H1 (cell line): ENCODE results near the gene SFRP5. TPM values are rescaled to one million over a fixed set of nuclear protein-coding genes. Genes with fewer than 3 reads are reported as not detected.

ENCODE experiments used
- CTCF ChIA-PET: fragments of 300-600 bp; sonication (Branson Sonifier 250); formaldehyde crosslinking; loops from one replicate; lab custom pipeline; 2021; ENCODE audit not compliant: partially characterized antibody; lab: Charles Lee
- POLR2A ChIA-PET: fragments of 300-600 bp; sonication (Branson Sonifier 250); formaldehyde crosslinking; loops from one replicate; lab custom pipeline; 2021; ENCODE audit warnings: inconsistent platforms; ENCODE audit not compliant: partially characterized antibody; lab: Charles Lee
- DNase-seq, 2 experiments: peaks; one replicate each; pipeline versions ENCODE4 v3.0.0 to v3.0.0-alpha.2; 2010 to 2022; ENCODE audit warnings: low spot score in 2 of 2, low read depth in 1 of 2, mixed read lengths in 1 of 2
- FAIRE-seq: peaks from 2 replicates; lab custom pipeline; 2011; peaks lifted over from hg19 to GRCh38; lab: Jason Lieb, UNC
- H2AFZ ChIP-seq: 2 replicates; pipeline ENCODE4 v1.8.1; 2012; ENCODE audit warnings: low read length, inconsistent platforms
- H2AK5ac ChIP-seq: 2 replicates; pipeline ENCODE4 v1.6.1; 2013; ENCODE audit warnings: low read depth, low read length
- H2BK120ac ChIP-seq: replicated peaks from 2 replicates; pipeline ENCODE3; 2013; ENCODE audit warnings: low read depth, low read length, inconsistent platforms
- H2BK12ac ChIP-seq: 2 replicates; pipeline ENCODE4 v1.6.1; 2013; ENCODE audit warnings: low read depth, low read length
- H2BK15ac ChIP-seq: 2 replicates; pipeline ENCODE4 v1.6.1; 2013; ENCODE audit warnings: low read length
- H2BK20ac ChIP-seq: 2 replicates; pipeline ENCODE4 v1.6.1; 2013; ENCODE audit warnings: low read length
- H2BK5ac ChIP-seq: 2 replicates; pipeline ENCODE4 v1.6.1; 2013; ENCODE audit warnings: low read depth, low read length
- H3K14ac ChIP-seq: 2 replicates; pipeline ENCODE4 v1.6.1; 2013; ENCODE audit warnings: inconsistent platforms; ENCODE audit not compliant: insufficient read length
- H3K18ac ChIP-seq: 2 replicates; pipeline ENCODE4 v1.6.1; 2013; ENCODE audit warnings: low read length; ENCODE audit errors: extremely low read depth
- H3K23ac ChIP-seq: 2 replicates; pipeline ENCODE4 v1.6.1; 2013; ENCODE audit warnings: inconsistent platforms; ENCODE audit not compliant: insufficient read length
- H3K23me2 ChIP-seq: 2 replicates; pipeline ENCODE4 v1.6.1; 2013; ENCODE audit warnings: low read depth, low read length
- H3K27ac ChIP-seq: 2 replicates; pipeline ENCODE4 v1.6.1; 2011; ENCODE audit warnings: low read depth, low read length, inconsistent platforms
- H3K27me3 ChIP-seq, 4 experiments: replicated peaks in 1 of 4; 1 replicate in 1 of 4; 2 replicates in 3 of 4; pipeline versions ENCODE4 v1.6.1 to v1.8.1; 2011 to 2013; ENCODE audit warnings: low read length in 3 of 4, mild to moderate bottlenecking in 3 of 4, inconsistent platforms in 2 of 4, mixed read lengths in 2 of 4, moderate library complexity in 1 of 4; ENCODE audit not compliant: control insufficient read depth in 3 of 4, insufficient read depth in 3 of 4; ENCODE audit errors: extremely low read depth in 1 of 4
- H3K36me3 ChIP-seq, 4 experiments: 2 replicates each; pipeline versions ENCODE4 v1.6.1 to v1.8.1; 2011 to 2013; ENCODE audit warnings: mild to moderate bottlenecking in 4 of 4, low read length in 3 of 4, moderate library complexity in 2 of 4, control low read depth in 1 of 4, inconsistent platforms in 1 of 4; ENCODE audit not compliant: insufficient read depth in 4 of 4, control insufficient read depth in 2 of 4
- H3K4ac ChIP-seq: replicated peaks from 2 replicates; pipeline ENCODE3; 2013; ENCODE audit warnings: low read length, low read depth, mixed read lengths, inconsistent platforms; ENCODE audit not compliant: insufficient read length
- H3K4me1 ChIP-seq, 4 experiments: replicated peaks in 1 of 4; 1 replicate in 1 of 4; 2 replicates in 3 of 4; pipeline versions ENCODE4 v1.6.1 to v1.8.1; 2011 to 2013; ENCODE audit warnings: low read length in 3 of 4, inconsistent platforms in 2 of 4, mixed read lengths in 1 of 4; ENCODE audit not compliant: insufficient read depth in 4 of 4, control insufficient read depth in 3 of 4
- H3K4me2 ChIP-seq, 2 experiments: 2 replicates each; pipeline versions ENCODE4 v1.6.1 to v1.8.1; 2011 to 2013; ENCODE audit warnings: low read depth in 2 of 2, low read length in 2 of 2, control low read depth in 1 of 2, inconsistent platforms in 1 of 2, mild to moderate bottlenecking in 1 of 2; ENCODE audit not compliant: insufficient read depth in 1 of 2
- H3K4me3 ChIP-seq, 4 experiments: fragments of 200-600, 300-600 bp in 1 of 4; sonication (generic), shearing (Covaris generic), sonication (Bioruptor Twin) in 1 of 4; 2 replicates each; pipeline versions ENCODE4 v1.5.1 to v1.8.1; 2011 to 2016; ENCODE audit warnings: low read length in 4 of 4, low read depth in 3 of 4, control low read depth in 2 of 4, inconsistent platforms in 2 of 4, mild to moderate bottlenecking in 2 of 4, mixed read lengths in 1 of 4, moderate library complexity in 1 of 4; ENCODE audit not compliant: insufficient read depth in 2 of 4; ENCODE audit errors: extremely low read depth in 1 of 4
- H3K56ac ChIP-seq: replicated peaks from 2 replicates; pipeline ENCODE3; 2013; ENCODE audit warnings: low read depth, mild to moderate bottlenecking, mixed read lengths, low read length, inconsistent platforms; ENCODE audit not compliant: insufficient read length
- H3K79me1 ChIP-seq: 2 replicates; pipeline ENCODE4 v1.6.1; 2013; ENCODE audit warnings: low read depth, low read length, control low read depth
- H3K79me2 ChIP-seq, 2 experiments: 2 replicates each; pipeline versions ENCODE4 v1.6.1 to v1.8.1; 2012 to 2013; ENCODE audit warnings: low read length in 2 of 2, mild to moderate bottlenecking in 2 of 2, inconsistent platforms in 1 of 2; ENCODE audit not compliant: insufficient read depth in 2 of 2, control insufficient read depth in 1 of 2
- H3K9ac ChIP-seq, 4 experiments: replicated peaks in 1 of 4; 1 replicate in 1 of 4; 2 replicates in 3 of 4; pipeline versions ENCODE4 v1.6.1 to v1.8.1; 2011 to 2013; ENCODE audit warnings: low read depth in 3 of 4, low read length in 3 of 4, control low read depth in 2 of 4, mild to moderate bottlenecking in 2 of 4, moderate library complexity in 2 of 4, inconsistent platforms in 1 of 4; ENCODE audit errors: extremely low read depth in 1 of 4
- H3K9me3 ChIP-seq, 2 experiments: 2 replicates each; pipeline versions ENCODE4 v1.6.1 to v1.8.1; 2012 to 2013; ENCODE audit warnings: mild to moderate bottlenecking in 2 of 2, moderate library complexity in 2 of 2, control low read depth in 1 of 2, inconsistent platforms in 1 of 2, low read depth in 1 of 2, low read length in 1 of 2, mixed read lengths in 1 of 2; ENCODE audit not compliant: insufficient read depth in 2 of 2
- H4K20me1 ChIP-seq, 2 experiments: replicated peaks in 1 of 2; 2 replicates each; pipeline versions ENCODE3 to v1.8.1; 2011 to 2013; ENCODE audit warnings: inconsistent platforms in 2 of 2, low read length in 2 of 2, mild to moderate bottlenecking in 1 of 2; ENCODE audit not compliant: insufficient read depth in 2 of 2, control insufficient read depth in 1 of 2
- H4K5ac ChIP-seq: 2 replicates; pipeline ENCODE4 v1.6.1; 2013; ENCODE audit warnings: low read length, low read depth, mixed read lengths, inconsistent platforms; ENCODE audit not compliant: insufficient read length
- H4K8ac ChIP-seq: 2 replicates; pipeline ENCODE4 v1.8.0; 2013; ENCODE audit warnings: mild to moderate bottlenecking, moderate library complexity, low read length, inconsistent platforms; ENCODE audit not compliant: insufficient read depth; ENCODE audit errors: extremely low read depth
- H4K91ac ChIP-seq: replicated peaks from 2 replicates; pipeline ENCODE3; 2013; ENCODE audit warnings: low read length, mixed read lengths, inconsistent platforms; ENCODE audit not compliant: insufficient read length
- BRCA1 ChIP-seq: IDR thresholded peaks from 2 replicates; pipeline ENCODE4 v1.6.1; 2012; ENCODE audit warnings: low read depth, low read length, improper control_type of control experiment
- CBX5 ChIP-seq: fragments of 300-800, 300-1000 bp; sonication (generic); IDR thresholded peaks from 2 replicates; pipeline ENCODE4 v1.7.1; 2016; ENCODE audit warnings: antibody characterized with exemption, low read length, low read depth
- CHD1 ChIP-seq: IDR thresholded peaks from 2 replicates; pipeline ENCODE4 v1.6.1; 2012; ENCODE audit warnings: low read depth, low read length, improper control_type of control experiment
- KDM1A ChIP-seq: fragments of 200-600, 300-600 bp; sonication (generic); IDR thresholded peaks from 2 replicates; pipeline ENCODE4 v1.7.1; 2016; ENCODE audit warnings: mild to moderate bottlenecking, low read length, borderline replicate concordance
- POLR2A ChIP-seq, 2 experiments: IDR thresholded peaks; 1 replicate in 1 of 2; 2 replicates in 1 of 2; pipeline ENCODE4 v1.6.1; 2011; ENCODE audit warnings: low read depth in 2 of 2, low read length in 2 of 2, mild to moderate bottlenecking in 2 of 2; ENCODE audit errors: control extremely low read depth in 1 of 2
- POLR2AphosphoS5 ChIP-seq: IDR thresholded peaks from 2 replicates; pipeline ENCODE4 v1.6.1; 2011; ENCODE audit warnings: low read depth, low read length
- SIN3A ChIP-seq, 2 experiments: IDR thresholded peaks in 1 of 2; conservative IDR thresholded peaks in 1 of 2; 2 replicates each; pipeline ENCODE4 v1.6.1; 2011 to 2012; ENCODE audit warnings: low read length in 2 of 2, improper control_type of control experiment in 1 of 2, low read depth in 1 of 2, mild to moderate bottlenecking in 1 of 2
- SIRT6 ChIP-seq: IDR thresholded peaks from one replicate; pipeline ENCODE4 v1.7.1; 2012; ENCODE audit warnings: low read length, inconsistent platforms
- SIX5 ChIP-seq: IDR thresholded peaks from 2 replicates; pipeline ENCODE4 v1.6.1; 2011; ENCODE audit warnings: mild to moderate bottlenecking, low read depth, low read length
- TAF1 ChIP-seq: IDR thresholded peaks from 2 replicates; pipeline ENCODE4 v1.6.1; 2011; ENCODE audit warnings: mild to moderate bottlenecking, low read depth, low read length
- TEAD4 ChIP-seq: IDR thresholded peaks from 2 replicates; pipeline ENCODE4 v1.6.1; 2012; ENCODE audit warnings: low read depth, low read length, inconsistent platforms, mixed read lengths
- WGBS, 2 experiments: shearing (Covaris generic) in 1 of 2; methylation state at CpG; one replicate each; pipeline versions ENCODE4 v1.1.6 to v1.1.7; 2013 to 2015; ENCODE audit warnings: low lambda C conversion rate in 2 of 2, mixed read lengths in 2 of 2, inconsistent platforms in 1 of 2, low coverage in 1 of 2, missing lambda C conversion rate in 1 of 2; ENCODE audit not compliant: insufficient replicate concordance in 2 of 2, insufficient coverage in 1 of 2, insufficient read length in 1 of 2; ENCODE audit errors: extremely low coverage in 1 of 2, missing lambda C conversion rate in 1 of 2; 5-methylcytosine and 5-hydroxymethylcytosine counted together
- polyA plus RNA-seq, 7 experiments: library from polyadenylated mRNA; depleted of rRNA in 3 of 7; stranded (reverse) in 5 of 7; unstranded in 2 of 7; fragments of >200 nt in 5 of 7; fragments of 200-250 nt in 2 of 7; gene quantifications; 1 replicate in 5 of 7; 2 replicates in 1 of 7; 4 replicates in 1 of 7; pipeline versions ENCODE4 v1.2.1 to v1.2.3, GENCODE V29; 2011 to 2013; ENCODE audit warnings: missing spikeins in 2 of 7, mixed read lengths in 2 of 7
- total RNA-seq: library from RNA; stranded (reverse); fragmentation: NEBNext Ultra II Directional; extraction: Animal tissue kit (Norgen Biotek cat#: 25700); gene quantifications from 2 replicates; pipeline ENCODE4 v1.2.1, GENCODE V29; 2021
- TF ChIP-seq, protein P1 (sequence below): IDR thresholded peaks from 2 replicates; pipeline ENCODE4 v1.6.1; 2012; ENCODE audit warnings: inconsistent platforms
- TF ChIP-seq, protein P2 (sequence below): IDR thresholded peaks from 2 replicates; pipeline ENCODE4 v1.6.1; 2012; ENCODE audit warnings: low read length, inconsistent platforms

Gene SFRP5
- total and polyA plus RNA-seq, 2 of the 8 experiments (the other 6 are each of a cell fraction or from before 2014, with no cell fraction given), result 3.9 to 5.9 TPM

DNA sequence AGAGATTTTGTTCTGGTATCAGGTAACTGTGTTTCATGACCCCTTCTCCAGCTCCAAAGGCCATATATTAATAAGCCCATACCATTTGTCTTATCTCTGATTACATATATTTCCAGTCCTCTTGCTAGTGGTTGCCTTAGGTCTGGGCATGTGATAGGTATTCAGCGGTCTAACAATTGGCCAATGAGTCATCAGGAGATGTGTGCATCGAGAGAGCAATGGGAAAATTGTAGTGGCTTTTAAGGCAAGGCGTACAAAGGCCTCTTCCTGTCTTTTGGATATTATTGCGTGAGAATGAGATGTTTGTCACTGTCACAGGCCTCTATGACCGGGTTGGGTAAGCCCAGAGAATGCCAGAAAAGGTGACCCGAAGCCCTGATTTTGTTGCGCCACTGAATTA, 38.6 kb upstream of the SFRP5 start:
- FAIRE-seq (no peak), DNase-seq (no peak)
- Histone ChIP-seq H2AK5ac (no peak overlapping the region), H2BK20ac (no peak overlapping the region), H3K4me2 (no peak overlapping the region), H3K23ac (no peak overlapping the region), H2BK12ac (no peak overlapping the region), H4K5ac (no peak overlapping the region), H3K36me3 (no peaks in the 10 kb centered on the region), H4K20me1 (no peaks in the 10 kb centered on the region), H3K9me3 (no peaks in the 10 kb centered on the region), H3K27ac (no peak overlapping the region), H2BK120ac (no peak overlapping the region), H2AFZ (no peak overlapping the region), H3K4me3 (no peak overlapping the region), H3K27me3 (no peaks in the 10 kb centered on the region), H3K56ac (no peak overlapping the region), H3K79me1 (no peaks in the 10 kb centered on the region), H4K8ac (no peak overlapping the region), H2BK5ac (no peak overlapping the region), H2BK15ac (no peak overlapping the region), H4K91ac (no peak overlapping the region), H3K23me2 (no peaks in the 10 kb centered on the region), H3K14ac (no peak overlapping the region), H3K4ac (no peak overlapping the region), H3K79me2 (no peaks in the 10 kb centered on the region), H3K4me1 (peaks cover 0 to 7% (median 3%) of the 10 kb centered on the region in 4 experiments; a peak in 2 of 7 replicates), H3K18ac (no peak overlapping the region), H3K9ac (no peak overlapping the region)
- ChIA-PET CTCF (interaction anchor here (0.8 to 1.5 kb wide), 5 partner anchors 16 to 235 kb away, joined by 3 to 6 read pairs (median 3); no protein-coding TSS in a partner anchor), POLR2A (no interaction called here)
- WGBS, 2 experiments, result 86% methylated on average over 7 of the region's 7 CpGs; no CpG with 5 or more reads in 1 of the 2 experiments
- TF ChIP-seq SIRT6, result no peak
- TF ChIP-seq CBX5, result no peak
- no peak for TF ChIP-seq POLR2AphosphoS5
- TF ChIP-seq, protein P1, sequence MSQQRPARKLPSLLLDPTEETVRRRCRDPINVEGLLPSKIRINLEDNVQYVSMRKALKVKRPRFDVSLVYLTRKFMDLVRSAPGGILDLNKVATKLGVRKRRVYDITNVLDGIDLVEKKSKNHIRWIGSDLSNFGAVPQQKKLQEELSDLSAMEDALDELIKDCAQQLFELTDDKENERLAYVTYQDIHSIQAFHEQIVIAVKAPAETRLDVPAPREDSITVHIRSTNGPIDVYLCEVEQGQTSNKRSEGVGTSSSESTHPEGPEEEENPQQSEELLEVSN, result no peak
- no peak for TF ChIP-seq SIX5
- TF ChIP-seq CHD1, result no peak
- no peak for TF ChIP-seq TEAD4
- no peak for TF ChIP-seq KDM1A
- TF ChIP-seq, protein P2, sequence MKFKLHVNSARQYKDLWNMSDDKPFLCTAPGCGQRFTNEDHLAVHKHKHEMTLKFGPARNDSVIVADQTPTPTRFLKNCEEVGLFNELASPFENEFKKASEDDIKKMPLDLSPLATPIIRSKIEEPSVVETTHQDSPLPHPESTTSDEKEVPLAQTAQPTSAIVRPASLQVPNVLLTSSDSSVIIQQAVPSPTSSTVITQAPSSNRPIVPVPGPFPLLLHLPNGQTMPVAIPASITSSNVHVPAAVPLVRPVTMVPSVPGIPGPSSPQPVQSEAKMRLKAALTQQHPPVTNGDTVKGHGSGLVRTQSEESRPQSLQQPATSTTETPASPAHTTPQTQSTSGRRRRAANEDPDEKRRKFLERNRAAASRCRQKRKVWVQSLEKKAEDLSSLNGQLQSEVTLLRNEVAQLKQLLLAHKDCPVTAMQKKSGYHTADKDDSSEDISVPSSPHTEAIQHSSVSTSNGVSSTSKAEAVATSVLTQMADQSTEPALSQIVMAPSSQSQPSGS, result no peak
- TF ChIP-seq POLR2A (IDR thresholded peaks at IDR 0.05; ENCODE audit: control extremely low read depth in 1 of 2, low read depth in 2 of 2, low read length in 2 of 2), result no peak
- TF ChIP-seq BRCA1, result no peak
- no peak for TF ChIP-seq SIN3A (conservative IDR thresholded peaks at IDR 0.05 in 1 of 2, IDR thresholded peaks at IDR 0.05 in 1 of 2; ENCODE audit: low read depth in 1 of 2, low read length in 2 of 2)
- no peak for TF ChIP-seq TAF1
